Fibroblast of lung (primary cell): Measurements from ENCODE around the gene CIPC.

ENCODE experiments used
- CTCF ChIP-seq, 2 donors: IDR thresholded peaks in 1 of 2; conservative IDR thresholded peaks in 1 of 2; 1 replicate in 1 of 2; 2 replicates in 1 of 2; pipeline ENCODE4 v1.5.1; 2011 to 2012; ENCODE audit warnings: low read length in 2 of 2, control low read depth in 1 of 2, inconsistent platforms in 1 of 2, low read depth in 1 of 2, mild to moderate bottlenecking in 1 of 2
- EZH2 ChIP-seq: IDR thresholded peaks from 2 replicates; pipeline ENCODE4 v1.5.1; 2012; ENCODE audit warnings: low read length, control low read depth, mild to moderate bottlenecking; ENCODE audit errors: missing control alignments

- TF ChIP-seq CTCF (conservative IDR thresholded peaks at IDR 0.05 in 1 of 2, IDR thresholded peaks at IDR 0.05 in 1 of 2; ENCODE audit: low read depth in 1 of 2, low read length in 2 of 2) (no peak), EZH2 (no peak)
Measured at GRCh38 chr14:77125823-77126325, 27.8 kb downstream of the CIPC start.
